HL-60 (cell line): Measurements from ENCODE around the gene SOX8.

Source experiments
- CTCF ChIP-seq: IDR thresholded peaks from one replicate; pipeline ENCODE4 v1.5.1; 2011; ENCODE audit warnings: low read length, control low read depth, inconsistent platforms; ENCODE audit not compliant: insufficient read depth
- POLR2AphosphoS5 ChIP-seq: IDR thresholded peaks from 2 replicates; pipeline ENCODE4 v1.6.1; 2012; ENCODE audit warnings: low read depth
- SPI1 ChIP-seq: IDR thresholded peaks from 2 replicates; pipeline ENCODE4 v1.6.1; 2012; ENCODE audit warnings: low read depth, mild to moderate bottlenecking, borderline replicate concordance
- TF ChIP-seq, protein P1 (sequence below): IDR thresholded peaks from 2 replicates; pipeline ENCODE4 v1.6.1; 2012; ENCODE audit warnings: low read depth; ENCODE audit not compliant: insufficient replicate concordance

DNA sequence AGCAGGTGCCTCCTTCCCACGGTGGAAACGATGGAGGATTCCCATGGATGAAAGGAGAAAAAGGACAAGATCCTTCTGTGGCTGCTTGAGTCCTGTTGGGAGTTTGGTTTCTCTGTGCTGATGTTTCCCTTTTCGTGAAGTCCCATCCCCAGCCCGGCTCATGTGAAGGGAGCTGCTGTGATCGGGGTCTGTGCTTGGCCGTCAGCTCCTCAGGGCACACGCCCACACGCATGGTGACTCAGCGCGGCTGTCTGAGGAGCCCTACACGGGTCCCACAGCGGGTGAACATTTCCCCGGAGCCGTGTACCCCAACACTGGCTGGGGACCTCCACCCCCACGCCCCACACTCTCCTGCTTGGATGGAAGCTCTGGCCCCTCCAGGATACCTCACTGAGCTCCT lies 46.5 kb downstream of the SOX8 start:
- TF ChIP-seq CTCF (no peak), SPI1 (no peak), POLR2AphosphoS5 (no peak)
- TF ChIP-seq, protein P1, sequence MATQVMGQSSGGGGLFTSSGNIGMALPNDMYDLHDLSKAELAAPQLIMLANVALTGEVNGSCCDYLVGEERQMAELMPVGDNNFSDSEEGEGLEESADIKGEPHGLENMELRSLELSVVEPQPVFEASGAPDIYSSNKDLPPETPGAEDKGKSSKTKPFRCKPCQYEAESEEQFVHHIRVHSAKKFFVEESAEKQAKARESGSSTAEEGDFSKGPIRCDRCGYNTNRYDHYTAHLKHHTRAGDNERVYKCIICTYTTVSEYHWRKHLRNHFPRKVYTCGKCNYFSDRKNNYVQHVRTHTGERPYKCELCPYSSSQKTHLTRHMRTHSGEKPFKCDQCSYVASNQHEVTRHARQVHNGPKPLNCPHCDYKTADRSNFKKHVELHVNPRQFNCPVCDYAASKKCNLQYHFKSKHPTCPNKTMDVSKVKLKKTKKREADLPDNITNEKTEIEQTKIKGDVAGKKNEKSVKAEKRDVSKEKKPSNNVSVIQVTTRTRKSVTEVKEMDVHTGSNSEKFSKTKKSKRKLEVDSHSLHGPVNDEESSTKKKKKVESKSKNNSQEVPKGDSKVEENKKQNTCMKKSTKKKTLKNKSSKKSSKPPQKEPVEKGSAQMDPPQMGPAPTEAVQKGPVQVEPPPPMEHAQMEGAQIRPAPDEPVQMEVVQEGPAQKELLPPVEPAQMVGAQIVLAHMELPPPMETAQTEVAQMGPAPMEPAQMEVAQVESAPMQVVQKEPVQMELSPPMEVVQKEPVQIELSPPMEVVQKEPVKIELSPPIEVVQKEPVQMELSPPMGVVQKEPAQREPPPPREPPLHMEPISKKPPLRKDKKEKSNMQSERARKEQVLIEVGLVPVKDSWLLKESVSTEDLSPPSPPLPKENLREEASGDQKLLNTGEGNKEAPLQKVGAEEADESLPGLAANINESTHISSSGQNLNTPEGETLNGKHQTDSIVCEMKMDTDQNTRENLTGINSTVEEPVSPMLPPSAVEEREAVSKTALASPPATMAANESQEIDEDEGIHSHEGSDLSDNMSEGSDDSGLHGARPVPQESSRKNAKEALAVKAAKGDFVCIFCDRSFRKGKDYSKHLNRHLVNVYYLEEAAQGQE = no peak
